ENCODE results near the gene AOPEP.

AOPEP gene

DNA sequence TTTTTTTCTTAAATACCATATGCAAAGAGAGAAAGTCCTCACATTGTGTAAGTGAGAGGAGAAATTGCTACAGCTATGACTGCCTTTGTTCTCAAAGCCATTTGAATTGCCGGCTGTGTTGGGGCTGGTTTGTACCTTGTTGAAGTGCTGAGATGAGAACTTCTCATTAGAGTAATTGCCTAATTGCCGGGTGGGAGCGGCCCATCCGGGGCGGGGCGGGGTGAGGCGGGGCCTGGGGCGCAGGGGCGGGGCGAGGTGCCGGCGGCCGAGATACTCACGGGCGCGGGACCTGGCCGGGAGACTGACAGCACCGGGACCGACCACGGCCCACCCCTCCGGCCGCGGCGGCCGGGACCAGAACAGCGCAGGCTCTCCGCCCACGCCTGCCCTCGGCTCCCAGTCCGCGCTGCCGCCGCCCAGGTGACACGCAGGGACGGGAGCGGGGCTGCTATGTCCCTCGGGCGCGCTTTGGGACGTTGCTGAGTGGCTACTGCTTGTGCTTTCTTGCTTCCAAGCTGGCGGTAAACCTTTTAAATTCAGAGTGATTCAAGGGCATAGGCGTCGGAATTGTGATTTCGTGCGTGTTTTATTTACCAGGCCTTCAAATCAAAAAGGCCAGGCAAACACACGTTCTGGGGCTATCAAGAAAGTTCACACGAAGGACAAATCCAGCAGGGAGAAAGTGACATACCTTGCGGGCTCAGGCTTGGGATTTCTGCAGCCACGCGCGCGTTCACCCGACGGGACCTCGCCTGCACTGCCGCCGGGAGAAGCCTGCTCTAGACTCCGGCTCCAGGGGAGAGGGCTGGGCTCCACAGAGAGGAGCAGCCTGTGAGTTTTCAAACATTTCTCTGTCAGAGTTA, 322.0 kb downstream of the AOPEP start:
- peak; percentile 92 for DNase-seq

DNA sequence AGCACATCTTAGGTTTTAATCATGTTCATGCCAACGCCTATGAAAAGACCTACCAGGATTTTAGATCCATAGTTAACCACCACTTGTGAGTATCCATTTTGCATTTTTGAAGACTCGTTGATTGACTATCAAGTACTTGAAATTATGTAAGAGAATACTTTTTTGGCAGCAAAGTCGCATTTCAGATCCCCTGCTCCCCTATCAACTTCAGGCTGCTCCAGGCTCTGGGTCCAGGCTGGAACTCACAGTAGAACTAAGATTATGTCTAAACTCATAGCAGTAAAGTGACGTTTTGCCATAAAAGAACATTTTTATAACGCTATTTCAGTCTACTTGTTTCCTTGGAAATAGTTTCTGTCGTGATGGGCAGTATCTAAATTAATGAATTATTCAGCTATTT, 323.3 kb downstream of the AOPEP start:
- no peak for DNase-seq

DNA sequence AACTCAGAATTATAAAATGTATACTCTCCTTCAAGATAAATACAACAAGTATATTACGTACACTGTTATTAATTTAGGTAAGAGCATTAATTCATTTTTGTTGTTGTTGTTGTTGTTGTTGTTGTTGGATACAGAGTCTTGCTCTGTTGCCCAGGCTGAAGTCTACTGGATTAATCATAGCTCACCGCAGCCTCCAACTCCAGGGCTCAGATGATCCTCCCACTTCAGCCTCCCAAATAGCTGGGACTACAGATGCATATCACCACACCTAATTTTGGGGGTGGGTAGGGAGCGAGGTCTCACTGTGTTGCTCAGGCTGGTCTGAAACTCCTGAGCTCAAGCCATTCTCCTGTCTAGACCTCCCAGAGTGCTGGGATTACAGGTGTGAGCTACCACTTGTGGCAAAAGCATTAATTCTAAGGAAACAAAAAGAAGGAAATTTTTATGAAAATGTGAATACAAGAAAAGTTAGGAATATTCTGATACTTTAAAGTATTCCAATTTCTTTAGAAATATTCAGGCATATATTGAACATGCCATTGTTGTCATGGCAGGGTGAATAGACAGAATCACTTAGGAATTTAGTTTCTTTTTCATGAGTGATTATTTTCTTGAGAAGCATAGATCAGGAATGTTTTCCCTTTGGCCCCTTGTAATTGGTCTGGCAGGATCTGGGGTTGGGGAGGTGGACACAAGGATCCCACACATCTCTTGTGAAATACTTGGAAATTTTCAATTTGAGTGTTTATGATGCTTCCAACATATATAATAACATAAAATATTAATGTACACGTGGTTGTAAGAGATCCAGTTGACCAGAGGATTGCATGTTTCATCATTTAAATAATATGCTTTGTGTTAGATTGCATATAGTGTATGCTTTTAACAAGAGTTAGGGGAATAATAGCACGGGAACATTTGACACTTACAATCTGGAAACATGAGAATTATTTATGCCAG, 327.4 kb downstream of the AOPEP start:
- DNase-seq: no peak

DNA sequence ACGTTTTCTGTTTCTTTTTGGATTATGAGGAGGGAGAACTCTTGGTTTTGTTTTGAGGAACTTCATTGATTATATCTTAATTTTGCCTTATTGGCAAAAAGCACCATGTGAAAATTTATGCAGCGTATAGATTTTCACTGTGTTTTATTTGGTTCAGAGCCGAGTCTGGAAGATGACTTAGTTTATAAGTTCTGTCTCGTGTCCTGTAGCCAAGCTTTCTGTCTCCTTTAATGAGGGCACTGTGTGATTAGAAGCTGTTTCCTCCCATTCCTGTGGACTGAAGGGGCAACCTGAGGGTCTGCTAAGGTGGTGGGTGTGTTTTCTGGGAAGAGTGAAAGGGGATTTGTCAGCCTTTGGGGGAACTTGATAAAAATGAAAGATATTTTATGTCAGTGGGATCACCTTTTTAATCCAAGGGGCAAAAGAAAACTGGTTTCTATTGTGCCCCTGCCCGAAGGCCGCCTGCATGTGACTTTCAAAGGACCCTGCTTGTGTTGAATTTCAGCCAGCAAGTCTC, 328.9 kb downstream of the AOPEP start:
- no peak for DNase-seq

DNA sequence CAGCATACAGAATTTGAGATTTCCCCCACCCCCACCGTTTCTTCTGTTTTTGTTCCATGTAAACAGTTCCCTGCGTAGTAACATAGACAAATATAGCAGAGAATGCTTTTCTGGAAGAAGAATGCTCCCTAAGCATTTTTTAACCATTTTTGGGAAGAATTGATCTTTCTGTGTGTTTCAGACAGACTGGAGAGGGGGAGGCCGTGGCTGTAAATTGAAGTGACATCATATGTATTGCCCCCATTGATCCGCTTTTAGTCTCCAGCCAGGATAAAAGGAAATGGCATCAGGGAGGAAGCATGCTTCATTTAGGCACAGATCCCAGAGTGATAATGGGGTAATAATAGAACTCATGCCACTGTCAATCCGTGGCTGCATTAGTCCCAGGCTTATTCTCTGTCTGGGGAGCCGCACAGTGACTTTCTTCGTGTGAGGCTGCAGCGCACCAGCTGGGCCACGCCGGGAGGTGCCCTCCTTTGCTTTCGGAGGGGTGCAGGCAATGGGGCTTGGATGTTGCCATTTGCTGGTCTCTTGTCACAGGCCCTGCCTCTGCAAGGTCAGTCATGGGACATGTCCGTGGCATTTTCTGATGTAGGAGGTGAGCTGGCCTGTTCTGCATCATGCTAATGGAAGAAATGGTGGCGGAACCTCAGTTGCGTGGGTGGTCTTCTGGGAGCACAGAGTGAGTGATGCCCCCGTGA, 329.5 kb downstream of the AOPEP start:
- DNase-seq: peak; percentile 65

DNA sequence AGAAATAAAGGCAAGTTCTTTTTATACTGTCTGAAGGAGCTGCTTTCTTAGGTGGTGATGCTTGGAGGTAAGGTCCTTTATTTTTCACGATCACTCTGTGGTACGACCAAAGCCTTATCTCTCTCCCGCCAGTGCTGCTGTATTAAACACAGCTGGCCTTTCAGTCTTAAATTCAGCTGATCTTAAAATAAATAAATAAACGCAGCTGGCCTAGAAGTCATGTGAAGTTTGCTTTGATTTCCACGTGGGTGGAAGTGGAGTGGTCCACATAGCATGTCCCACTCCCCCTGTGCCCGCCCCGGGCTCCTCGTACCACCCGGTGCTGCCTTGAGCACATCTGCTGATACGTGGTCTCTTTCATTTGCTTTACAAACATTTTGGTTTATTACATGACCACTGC, 330.6 kb downstream of the AOPEP start:
- DNase-seq: no peak

DNA sequence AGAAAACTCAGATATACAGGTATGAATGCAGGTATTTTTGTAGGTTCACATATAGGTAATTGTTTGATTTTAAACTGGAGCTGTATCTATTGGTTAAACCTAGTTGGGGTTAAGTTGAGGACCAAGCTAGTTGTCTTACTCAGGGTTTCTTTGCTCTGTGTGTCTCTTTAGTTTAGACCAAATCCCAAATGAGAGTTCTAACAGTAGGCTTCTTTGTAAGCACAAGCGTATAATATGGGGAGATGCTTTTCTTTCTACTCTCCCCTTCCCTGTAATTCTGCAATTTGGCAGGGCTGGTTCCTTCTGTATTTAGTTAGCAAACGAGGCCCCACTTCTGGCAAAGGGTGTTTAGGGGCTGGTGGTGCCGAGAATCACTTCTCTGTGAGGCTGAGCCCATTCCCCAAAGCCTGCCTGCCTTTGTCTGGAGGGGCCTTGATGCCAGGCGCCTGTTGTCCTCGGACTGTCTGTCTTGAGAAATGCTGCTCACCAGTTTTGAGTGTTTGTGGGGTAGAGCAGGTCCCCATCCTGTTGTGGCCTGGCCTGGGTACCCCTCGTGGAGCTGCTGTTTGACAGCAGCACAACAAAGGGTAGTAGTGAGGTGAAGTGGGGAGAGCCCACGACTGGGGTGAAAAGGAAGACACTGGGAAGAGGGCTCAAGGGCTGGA, 331.8 kb downstream of the AOPEP start:
- DNase-seq: no peak

DNA sequence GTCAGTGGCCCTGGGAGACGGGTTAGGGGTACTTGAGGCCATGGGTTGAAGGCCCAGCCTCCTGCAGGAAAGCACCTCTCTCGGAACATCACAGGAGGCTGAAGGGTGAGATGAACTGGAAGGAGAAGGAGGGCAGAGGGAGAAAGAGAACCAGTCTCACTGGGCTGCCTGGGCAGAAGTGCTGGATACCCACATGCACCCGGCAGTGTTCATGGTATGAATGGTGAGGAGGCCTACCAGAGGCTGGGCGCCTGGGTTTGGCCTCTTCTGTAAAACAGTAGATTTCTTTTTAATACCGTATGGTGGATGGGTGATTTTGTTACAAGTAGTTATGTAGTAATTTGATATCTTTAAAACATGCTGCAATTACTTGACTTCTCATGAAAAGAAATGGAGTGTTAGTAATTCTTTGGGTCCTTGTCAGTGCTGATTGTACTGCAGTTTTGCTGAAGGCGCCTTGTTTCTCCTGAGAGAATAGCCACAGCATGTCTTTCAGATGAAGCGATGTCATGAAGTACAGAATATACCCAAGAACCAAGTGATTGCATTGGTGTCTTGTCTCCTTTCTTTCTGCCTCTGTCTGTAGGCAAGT, 332.4 kb downstream of the AOPEP start:
- no peak for DNase-seq

DNA sequence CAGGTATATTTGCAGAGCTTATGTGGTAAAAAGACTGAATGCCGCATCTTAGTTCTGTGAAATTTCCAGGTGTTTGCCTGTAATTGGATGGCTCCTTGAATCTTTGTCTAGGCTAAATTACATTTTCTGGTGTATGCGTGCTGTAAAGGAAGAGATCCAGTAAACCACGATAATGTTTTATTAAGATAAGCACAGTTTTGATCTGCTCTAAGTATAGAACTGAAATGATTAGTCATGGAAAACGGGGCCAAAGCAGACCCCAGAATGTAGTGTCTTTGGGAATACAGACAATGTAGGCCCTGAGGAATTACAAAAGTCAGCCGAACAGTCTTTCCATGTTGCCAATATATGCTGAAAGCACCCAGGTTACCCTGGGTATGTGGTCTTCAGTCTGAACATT, 333.7 kb downstream of the AOPEP start:
- no peak for DNase-seq

DNA sequence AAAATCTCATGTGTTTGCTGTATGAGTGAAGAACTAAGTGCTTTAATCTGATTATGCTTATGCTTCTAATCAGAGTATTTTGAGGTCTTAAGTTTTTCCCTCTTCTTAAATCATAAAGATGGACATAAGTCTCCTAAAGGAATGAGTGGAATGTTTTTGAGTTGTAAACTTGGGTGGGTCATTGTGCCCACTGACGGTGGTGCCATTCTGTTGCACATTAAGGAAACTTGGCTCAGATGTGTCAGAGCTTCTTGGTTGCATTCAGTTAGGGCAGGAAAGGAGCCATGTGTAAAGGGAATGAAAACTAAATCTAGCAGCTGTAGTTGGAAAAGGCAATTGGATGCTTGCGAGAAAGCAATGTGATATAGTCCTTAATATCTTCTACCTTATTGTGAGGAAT, 334.4 kb downstream of the AOPEP start:
- no peak for DNase-seq

DNA sequence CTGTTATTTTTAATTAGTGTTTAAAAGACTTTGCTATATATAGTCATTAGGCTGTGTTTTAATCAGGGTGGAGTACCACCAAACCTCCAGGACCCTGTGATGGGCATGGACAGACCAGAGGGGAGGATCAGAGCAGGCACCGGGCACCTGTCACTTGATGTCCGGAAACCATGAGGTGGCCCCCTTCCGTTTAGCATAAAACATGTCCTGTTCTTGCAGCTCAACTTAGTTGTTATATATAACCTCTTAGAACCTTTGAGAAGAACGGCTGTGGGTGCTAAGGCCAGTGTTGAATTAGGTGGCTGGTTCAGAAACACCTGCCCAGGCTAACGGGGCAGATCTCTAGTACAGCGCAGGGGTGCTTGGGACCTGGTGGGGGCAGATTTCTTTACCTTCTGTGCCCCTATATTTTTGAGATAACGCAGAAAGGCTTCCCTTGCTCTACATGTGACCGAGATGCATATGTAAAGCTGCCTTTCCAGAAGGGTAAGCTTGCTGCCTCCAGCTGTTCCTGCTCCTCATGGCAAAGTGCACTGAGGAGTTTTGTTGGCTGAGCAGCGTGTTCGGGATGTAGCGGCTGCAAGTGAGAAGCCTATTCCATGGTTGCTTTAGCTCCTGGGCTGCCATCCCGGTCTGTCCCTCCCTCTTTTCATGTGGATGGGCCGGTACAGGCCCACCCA, 335.6 kb downstream of the AOPEP start:
- no peak for DNase-seq

DNA sequence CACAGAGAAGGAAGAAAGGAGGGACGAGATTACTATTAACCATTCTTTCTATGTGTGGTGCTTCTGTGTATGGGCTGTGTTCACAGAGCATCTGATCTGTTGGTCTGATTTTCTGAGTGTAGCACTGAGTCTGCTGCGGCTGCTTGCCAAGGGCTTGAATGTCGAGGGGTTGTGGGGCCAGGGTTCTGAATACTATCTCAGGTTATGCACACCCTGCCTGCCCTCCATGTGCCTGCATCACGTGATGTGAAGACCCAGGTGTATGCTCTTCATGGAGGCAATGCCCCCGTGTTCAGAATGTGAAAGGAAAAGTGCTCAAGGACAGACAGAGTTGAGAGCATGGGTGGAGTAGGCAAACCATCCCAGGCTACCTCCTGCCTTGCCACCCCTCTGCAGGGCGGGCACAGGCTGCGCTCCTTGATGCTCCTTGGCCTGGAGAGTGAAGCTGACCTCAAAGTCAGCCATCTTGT, 336.1 kb downstream of the AOPEP start:
- no peak for DNase-seq

DNA sequence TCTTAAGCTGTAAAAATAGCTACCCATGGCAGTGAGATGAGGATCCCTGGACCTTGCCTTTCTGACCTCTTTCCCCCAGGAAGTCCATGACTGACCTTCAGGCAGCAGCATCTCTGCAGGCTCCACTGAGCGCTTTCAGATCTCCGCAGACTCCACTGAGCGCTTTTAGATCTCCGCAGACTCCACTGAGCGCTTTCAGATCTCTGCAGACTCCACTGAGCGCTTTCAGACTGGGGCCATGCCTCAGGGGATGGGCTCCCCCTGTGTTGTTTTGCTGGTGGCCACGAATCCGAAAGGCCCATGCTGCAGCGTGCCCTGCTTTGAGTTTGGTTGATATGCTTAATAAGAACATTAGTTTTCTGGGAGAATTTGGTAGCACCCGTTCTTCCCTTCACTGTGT, 336.8 kb downstream of the AOPEP start:
- no peak for DNase-seq

DNA sequence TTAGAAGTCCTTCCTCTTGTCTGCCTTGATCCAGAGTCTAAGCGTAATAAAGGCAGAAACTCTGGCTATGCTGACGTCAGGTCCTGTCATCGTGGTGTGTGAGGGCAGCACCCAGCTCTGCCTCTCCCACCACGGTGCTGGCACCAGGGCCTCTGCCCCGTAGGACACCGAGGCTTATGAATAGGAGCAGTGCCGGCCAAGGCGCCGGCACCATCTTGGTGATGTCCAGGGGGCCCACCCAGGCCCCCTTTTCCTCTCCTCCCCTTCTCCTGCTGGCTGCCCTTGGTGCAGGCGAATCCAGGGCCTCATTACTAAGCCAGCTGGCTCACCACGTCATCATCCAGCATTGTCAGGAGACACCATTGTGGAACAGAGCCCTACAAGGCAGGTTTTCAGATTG, 338.7 kb downstream of the AOPEP start:
- no peak for DNase-seq

DNA sequence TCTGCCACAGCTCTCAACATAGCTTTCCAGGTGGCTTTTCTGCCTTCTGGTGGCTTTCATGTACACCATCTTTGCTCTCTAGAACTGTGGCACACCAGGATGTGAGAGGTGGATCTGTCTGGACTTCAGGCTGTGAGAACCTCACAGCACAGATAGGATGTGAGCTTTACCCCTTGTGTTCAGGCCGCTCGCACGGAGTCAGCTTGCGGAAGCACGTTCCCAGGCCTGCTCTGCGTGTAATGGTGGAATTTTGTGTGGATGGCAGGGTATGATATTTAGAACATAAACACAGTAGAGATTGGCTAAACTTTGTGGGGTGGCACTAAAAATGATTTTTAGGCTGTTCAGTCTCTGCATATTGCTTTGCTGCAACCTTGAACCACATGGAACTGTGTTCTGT, 340.6 kb downstream of the AOPEP start:
- no peak for DNase-seq

DNA sequence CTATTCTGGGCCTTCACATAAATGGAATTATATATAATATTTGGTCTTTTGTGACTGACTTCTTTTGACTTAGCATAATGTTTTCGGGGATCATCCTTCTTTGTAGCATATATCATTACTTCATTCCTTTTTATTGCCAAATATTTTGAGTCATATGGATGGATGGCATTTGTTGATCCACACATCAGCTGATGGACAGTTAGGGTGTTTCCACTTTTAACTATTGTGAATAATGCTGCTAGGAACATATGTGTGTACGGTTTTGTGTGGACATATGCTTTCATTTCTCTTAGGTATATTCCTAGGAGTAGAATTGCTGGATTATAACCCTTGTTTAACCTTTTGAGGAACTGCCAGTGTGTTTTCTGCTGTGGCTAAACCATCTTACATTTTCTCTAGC, 341.4 kb downstream of the AOPEP start:
- DNase-seq: no peak

DNA sequence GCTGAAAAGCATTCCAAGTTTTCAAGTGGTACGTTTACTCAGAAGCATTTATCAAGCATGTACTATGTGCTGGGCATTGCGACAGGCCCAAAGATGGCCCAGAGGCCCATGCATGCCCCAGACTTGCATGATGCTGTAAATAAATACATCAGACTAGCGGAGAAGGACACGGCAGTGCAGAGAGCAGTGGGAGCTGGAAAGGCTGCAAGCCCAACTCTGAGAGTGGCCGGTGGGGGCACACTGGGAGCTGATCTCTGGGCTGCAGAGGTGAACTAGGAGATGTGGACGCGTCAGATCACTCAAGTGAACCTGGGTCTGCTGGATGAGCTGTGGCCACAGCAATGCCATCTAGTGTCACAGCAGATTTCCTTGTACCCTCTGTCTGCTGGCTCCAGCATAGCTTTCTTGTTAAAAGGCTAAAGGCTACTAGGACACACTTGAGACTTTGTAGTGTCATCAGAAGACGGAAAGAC, 344.1 kb downstream of the AOPEP start:
- DNase-seq: no peak

DNA sequence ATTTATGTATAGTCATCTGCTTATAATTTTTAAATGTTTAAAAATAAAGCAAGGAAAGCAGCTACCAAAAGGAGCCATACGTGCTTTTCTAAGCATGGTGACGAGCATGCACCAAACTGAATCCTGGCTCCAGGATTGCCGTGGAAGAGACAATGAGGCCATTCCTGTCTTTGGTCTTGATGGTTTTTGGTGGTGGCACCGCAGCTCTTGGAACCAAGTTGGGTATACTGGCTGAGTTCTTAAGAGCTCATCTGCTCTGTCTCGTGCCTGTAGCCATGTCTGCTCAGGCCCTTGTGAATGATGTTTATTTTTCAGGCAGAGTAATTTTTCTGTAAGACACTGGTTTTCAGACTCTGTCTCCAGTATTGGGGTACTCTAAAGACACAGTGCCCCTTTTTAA, 345.0 kb downstream of the AOPEP start:
- no peak for DNase-seq

DNA sequence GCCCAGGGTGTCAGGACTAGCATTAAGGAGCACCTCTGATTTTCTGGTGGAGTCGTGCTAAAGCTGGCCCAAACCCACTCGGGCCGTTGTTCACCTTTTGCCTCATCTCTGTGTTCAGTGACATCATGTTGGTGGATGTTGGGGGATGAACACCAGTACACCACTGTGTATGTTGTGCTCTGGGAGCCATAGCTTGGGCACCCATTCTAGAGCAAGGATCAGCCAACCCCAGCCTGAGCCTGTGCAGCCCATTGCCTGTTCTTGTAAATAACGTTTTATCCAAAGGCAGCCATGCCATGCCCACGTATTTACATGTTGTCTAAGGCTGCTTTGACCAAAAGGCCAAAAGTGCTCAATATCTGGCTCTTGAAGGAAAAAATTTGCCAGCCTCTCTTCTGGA, 345.4 kb downstream of the AOPEP start:
- DNase-seq: no peak

DNA sequence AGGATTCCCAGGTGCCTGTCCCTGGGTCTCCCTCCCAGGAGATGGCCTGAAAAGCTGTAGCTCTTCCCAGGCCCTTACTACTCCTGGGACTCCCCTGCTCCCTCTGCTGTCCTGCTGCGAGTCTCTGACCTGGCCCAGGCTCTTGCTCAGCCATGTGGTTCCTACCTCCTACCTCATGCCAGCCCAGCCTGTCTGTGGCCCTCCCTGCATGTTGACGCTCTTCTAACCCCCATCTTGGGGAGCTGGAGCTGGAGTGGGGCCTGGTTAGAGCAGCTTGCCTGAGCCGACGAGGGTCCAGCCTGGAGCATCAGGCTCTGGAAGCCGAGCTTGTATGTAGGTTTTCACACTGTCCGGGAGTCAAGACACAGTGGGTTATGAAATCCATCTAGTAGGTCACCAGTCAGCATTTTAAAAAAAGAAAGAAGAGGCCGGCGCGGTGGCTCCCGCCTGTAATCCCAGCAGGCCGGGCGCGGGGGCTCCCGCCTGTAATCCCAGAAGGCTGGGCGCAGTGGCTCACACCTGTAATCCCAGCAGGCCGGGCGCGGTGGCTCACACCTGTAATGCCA, 346.6 kb downstream of the AOPEP start:
- no peak for DNase-seq

DNA sequence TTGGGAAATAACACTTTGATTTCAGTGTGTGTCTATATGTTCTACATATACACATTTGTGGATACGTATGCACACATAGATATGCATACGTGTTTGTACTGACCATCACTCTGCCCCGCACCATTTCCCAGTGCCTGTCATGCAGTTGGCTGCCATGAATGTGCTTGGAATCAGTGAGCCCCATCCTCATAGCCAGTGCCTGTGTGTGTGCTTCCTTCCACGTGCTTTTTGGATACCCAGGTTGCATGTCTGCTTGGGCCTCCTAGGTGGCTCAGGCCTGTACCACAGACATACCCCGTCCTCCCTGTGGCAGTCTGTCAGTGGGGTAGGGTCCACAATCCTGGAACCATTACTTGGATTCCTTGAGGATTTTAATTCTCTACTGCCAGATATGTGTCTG, 347.4 kb downstream of the AOPEP start:
- DNase-seq: no peak

All from islet precursor cell (in vitro differentiated cells).